ENCODE data around the gene KIF26B. TPM values are rescaled to one million over a fixed set of nuclear protein-coding genes. Genes with fewer than 3 reads are reported as not detected.

Gene KIF26B
- total RNA-seq, 4 donors from 2014 or later = 3.6 to 7.0 (median 5.2) TPM

DNA sequence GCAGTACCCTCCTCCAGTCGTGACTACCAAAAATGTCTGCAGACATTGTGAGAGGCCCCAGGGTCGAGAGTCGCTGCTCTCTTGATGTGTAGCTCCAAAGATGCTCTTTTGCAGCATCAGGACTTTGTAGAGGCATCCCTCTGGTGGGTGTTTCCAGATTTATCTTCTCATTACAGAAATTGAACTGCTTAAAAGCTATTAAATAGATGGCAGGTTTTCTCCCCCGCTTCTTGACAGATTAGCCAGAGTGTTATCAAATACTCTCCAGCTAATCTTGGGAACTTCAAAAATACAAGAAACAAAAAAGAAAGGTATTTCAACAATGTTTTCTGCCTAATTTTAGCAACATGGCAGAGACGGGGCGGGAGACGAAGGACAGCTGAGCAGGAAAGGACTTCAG, 265.2 kb downstream of the KIF26B start:
- TF ChIP-seq, protein P1, sequence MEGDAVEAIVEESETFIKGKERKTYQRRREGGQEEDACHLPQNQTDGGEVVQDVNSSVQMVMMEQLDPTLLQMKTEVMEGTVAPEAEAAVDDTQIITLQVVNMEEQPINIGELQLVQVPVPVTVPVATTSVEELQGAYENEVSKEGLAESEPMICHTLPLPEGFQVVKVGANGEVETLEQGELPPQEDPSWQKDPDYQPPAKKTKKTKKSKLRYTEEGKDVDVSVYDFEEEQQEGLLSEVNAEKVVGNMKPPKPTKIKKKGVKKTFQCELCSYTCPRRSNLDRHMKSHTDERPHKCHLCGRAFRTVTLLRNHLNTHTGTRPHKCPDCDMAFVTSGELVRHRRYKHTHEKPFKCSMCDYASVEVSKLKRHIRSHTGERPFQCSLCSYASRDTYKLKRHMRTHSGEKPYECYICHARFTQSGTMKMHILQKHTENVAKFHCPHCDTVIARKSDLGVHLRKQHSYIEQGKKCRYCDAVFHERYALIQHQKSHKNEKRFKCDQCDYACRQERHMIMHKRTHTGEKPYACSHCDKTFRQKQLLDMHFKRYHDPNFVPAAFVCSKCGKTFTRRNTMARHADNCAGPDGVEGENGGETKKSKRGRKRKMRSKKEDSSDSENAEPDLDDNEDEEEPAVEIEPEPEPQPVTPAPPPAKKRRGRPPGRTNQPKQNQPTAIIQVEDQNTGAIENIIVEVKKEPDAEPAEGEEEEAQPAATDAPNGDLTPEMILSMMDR (IDR thresholded peaks at IDR 0.05) = no peak
- TF ChIP-seq POLR2AphosphoS5 (IDR thresholded peaks at IDR 0.05) = no peak
- no peak for TF ChIP-seq EP300 (IDR thresholded peaks at IDR 0.05)
- TF ChIP-seq POLR2A (IDR thresholded peaks at IDR 0.05) = no peak
- no peak for DNase-seq (ENCODE audit: low spot score in 2 of 2)

DNA sequence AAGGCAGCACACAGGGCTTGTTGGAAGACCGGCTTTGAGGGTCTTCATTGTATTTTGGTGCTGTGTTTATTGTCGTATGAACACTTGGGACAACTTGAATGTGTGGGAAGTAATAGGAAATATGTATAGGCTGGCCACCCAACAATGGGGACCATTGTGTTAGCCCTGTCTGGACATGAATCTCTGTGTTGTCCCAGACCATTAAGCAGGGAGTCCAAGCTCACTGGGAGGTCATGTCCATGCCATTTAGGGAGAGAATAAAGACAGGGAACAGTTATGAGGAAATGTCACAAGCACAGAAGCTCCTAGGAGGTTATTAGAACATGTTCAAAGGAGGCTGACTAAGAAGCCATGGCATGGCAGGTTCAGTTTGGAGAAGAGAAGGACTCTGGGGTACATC, 266.1 kb downstream of the KIF26B start:
- H3K27me3 ChIP-seq = peaks cover 7% of the 10 kb centered on the region
- no peak for DNase-seq (ENCODE audit: low spot score in 2 of 2)
- H3K27ac ChIP-seq = no peak overlapping the region
- H3K4me3 ChIP-seq = no peak overlapping the region
- no peaks in the 10 kb centered on the region for H3K4me1 ChIP-seq
- no peak for TF ChIP-seq POLR2AphosphoS5 (IDR thresholded peaks at IDR 0.05)
- TF ChIP-seq, protein P1 (IDR thresholded peaks at IDR 0.05) = no peak
- TF ChIP-seq EP300 (IDR thresholded peaks at IDR 0.05) = no peak
- TF ChIP-seq POLR2A (IDR thresholded peaks at IDR 0.05) = no peak
- no peaks in the 10 kb centered on the region for H3K9me3 ChIP-seq
- 85% methylated on average over 2 of the region's 2 CpGs for WGBS
- H3K36me3 ChIP-seq = no peaks in the 10 kb centered on the region

More for the DNA sequence above, 265.2 kb downstream of the KIF26B start:
- Histone ChIP-seq H3K4me3 (no peak overlapping the region), H3K9me3 (no peaks in the 10 kb centered on the region), H3K36me3 (no peaks in the 10 kb centered on the region), H3K27me3 (peaks cover 7% of the 10 kb centered on the region), H3K4me1 (no peaks in the 10 kb centered on the region), H3K27ac (no peak overlapping the region)
- 74% methylated on average over 7 of the region's 7 CpGs for WGBS

DNA sequence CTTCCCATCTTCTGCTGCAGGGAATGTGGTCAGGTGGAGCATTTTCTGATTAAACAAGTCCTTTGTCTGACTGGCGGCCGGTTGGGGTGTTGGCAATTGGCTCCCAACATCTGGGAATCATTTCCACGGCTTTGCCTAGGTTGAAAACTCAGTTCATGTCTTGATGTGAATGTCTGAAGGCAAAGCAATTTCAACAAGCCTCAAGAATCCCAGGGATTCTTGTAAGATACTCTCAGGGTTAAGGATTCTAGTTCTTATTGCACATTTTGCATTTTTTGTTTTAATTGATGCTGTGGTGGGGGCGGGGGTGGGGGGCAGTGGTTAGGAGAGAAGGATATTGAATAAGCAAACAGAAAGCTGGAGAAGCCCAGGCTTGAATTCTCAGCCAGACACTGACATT, 273.9 kb downstream of the KIF26B start:
- TF ChIP-seq POLR2AphosphoS5 (IDR thresholded peaks at IDR 0.05) = no peak
- TF ChIP-seq EP300 (IDR thresholded peaks at IDR 0.05) = no peak
- TF ChIP-seq, protein P1 (IDR thresholded peaks at IDR 0.05) = no peak
- no peak for TF ChIP-seq POLR2A (IDR thresholded peaks at IDR 0.05)
- no peak overlapping the region for H3K27ac ChIP-seq
- H3K27me3 ChIP-seq = no peaks in the 10 kb centered on the region
- H3K9me3 ChIP-seq = no peaks in the 10 kb centered on the region
- H3K36me3 ChIP-seq = no peaks in the 10 kb centered on the region
- no peak overlapping the region for H3K4me3 ChIP-seq
- H3K4me1 ChIP-seq = no peaks in the 10 kb centered on the region
- no peak for DNase-seq (ENCODE audit: low spot score in 2 of 2)
- 66% methylated on average over 4 of the region's 4 CpGs for WGBS

DNA sequence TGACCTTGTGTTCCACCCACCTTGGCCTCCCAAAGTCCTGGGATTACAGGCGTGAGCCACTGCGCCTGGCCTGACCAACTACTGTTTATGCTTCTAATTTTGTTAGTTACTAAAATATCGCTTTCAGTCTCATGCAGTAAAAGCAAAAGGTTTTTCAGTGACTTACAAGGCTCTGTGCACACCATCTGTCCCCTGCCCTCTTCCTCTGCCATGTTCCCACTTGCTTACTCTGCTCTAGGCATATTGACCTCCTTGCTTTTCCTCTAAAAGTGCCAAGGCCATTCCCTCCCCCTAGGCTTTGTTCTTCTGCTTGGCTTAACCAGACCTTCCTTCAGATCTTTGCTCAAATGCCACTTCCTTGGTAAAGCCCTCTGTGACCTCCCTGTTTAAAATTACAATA, 276.9 kb downstream of the KIF26B start:
- TF ChIP-seq, protein P1 (IDR thresholded peaks at IDR 0.05) = no peak
- no peak for TF ChIP-seq POLR2A (IDR thresholded peaks at IDR 0.05)
- no peak for TF ChIP-seq POLR2AphosphoS5 (IDR thresholded peaks at IDR 0.05)
- no peak for TF ChIP-seq EP300 (IDR thresholded peaks at IDR 0.05)
- H3K9me3 ChIP-seq = no peaks in the 10 kb centered on the region
- no peak for DNase-seq (ENCODE audit: low spot score in 2 of 2)
- H3K4me1 ChIP-seq = no peaks in the 10 kb centered on the region
- WGBS = 94% methylated on average over 3 of the region's 3 CpGs
- H3K27ac ChIP-seq = no peak overlapping the region
- no peak overlapping the region for H3K4me3 ChIP-seq
- no peaks in the 10 kb centered on the region for H3K36me3 ChIP-seq
- H3K27me3 ChIP-seq = peaks cover 8% of the 10 kb centered on the region

DNA sequence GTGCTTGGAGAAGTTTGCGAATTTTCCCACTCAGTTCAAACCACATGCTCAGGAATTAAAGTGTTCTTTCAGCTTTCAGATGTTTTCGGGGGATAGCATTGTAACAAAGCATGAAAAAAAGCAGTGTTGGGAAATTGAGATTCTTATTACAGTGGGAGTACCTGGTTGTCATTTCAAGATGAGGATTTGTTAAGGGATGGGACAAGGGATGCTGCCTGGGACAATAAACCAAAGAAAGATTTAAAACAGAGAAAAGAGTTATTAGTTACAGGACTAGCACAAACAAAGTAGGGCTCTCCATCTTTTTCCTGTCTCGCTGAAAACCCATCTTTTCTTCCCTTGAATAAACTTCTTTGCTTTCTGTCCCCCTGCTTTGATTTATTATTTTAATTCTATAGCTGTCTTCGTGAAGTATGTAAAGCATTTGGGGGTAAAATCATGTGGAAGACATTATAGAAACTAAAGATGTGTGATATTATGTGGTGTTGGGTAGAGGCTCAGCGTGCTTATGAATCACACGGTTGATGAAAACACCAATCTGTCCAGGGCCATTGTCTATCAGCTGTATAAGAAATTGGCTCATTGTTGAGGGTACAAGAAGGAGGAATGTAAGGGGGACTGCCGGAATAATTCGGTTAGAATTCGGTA, 277.6 kb downstream of the KIF26B start:
- WGBS = 72% methylated on average over 9 of the region's 9 CpGs
- no peak for DNase-seq (ENCODE audit: low spot score in 2 of 2)
- no peaks in the 10 kb centered on the region for H3K9me3 ChIP-seq
- no peak overlapping the region for H3K27ac ChIP-seq
- no peak overlapping the region for H3K4me3 ChIP-seq
- TF ChIP-seq EP300 (IDR thresholded peaks at IDR 0.05) (no peak), POLR2A (IDR thresholded peaks at IDR 0.05) (no peak), POLR2AphosphoS5 (IDR thresholded peaks at IDR 0.05) (no peak)
- TF ChIP-seq, protein P1 (IDR thresholded peaks at IDR 0.05) = no peak
- H3K27me3 ChIP-seq = peaks cover 8% of the 10 kb centered on the region
- H3K36me3 ChIP-seq = no peaks in the 10 kb centered on the region
- H3K4me1 ChIP-seq = no peaks in the 10 kb centered on the region

Data from suprapubic skin (tissue), 4 donors.